ENCODE data around the gene HIBCH.

Gene HIBCH

GRCh38 chr2:190182071-190182524 is 137.5 kb downstream of the HIBCH start:
- H3K79me2 ChIP-seq (ENCODE audit: insufficient read depth, low read depth): no peaks in the 10 kb centered on the region
- H3K4me1 ChIP-seq (ENCODE audit: low read depth, poor library complexity, severe bottlenecking): no peaks in the 10 kb centered on the region
- H3K4me2 ChIP-seq: no peak overlapping the region
- H2AFZ ChIP-seq (ENCODE audit: low read depth): no peak overlapping the region
- H3K27me3 ChIP-seq (ENCODE audit: insufficient read depth, low read depth): no peaks in the 10 kb centered on the region
- no peak for TF ChIP-seq CTCF (conservative IDR thresholded peaks at IDR 0.05; ENCODE audit: low read depth, low read length)
- H3K36me3 ChIP-seq (ENCODE audit: insufficient read depth): no peaks in the 10 kb centered on the region
- no peaks in the 10 kb centered on the region for H4K20me1 ChIP-seq (ENCODE audit: insufficient read depth)
- H3K4me3 ChIP-seq (IDR thresholded peaks at IDR 0.05; ENCODE audit: insufficient read depth, low read depth, low read length): no peak overlapping the region
- no peak overlapping the region for H3K27ac ChIP-seq
- no peak overlapping the region for H3K9ac ChIP-seq

GRCh38 chr2:190181123-190181669 is 138.4 kb downstream of the HIBCH start:
- peak overlapping the region; percentile 61; the same call in 1 of the 2 replicates for H2AFZ ChIP-seq (ENCODE audit: low read depth)

GRCh38 chr2:190180313-190181122 is 139.1 kb downstream of the HIBCH start:
- peak; percentile 42 for TF ChIP-seq CTCF (conservative IDR thresholded peaks at IDR 0.05; ENCODE audit: low read depth, low read length)
- peak overlapping the region; percentile 40; the same call in 1 of the 2 replicates for H3K9ac ChIP-seq

More at GRCh38 chr2:190181123-190181669, 138.4 kb downstream of the HIBCH start:
- Histone ChIP-seq H3K36me3 (ENCODE audit: insufficient read depth) (no peaks in the 10 kb centered on the region), H3K27me3 (ENCODE audit: insufficient read depth, low read depth) (no peaks in the 10 kb centered on the region), H3K9ac (peak overlapping the region; percentile 40; the same call in 1 of the 2 replicates), H3K27ac (no peak overlapping the region), H3K79me2 (ENCODE audit: insufficient read depth, low read depth) (no peaks in the 10 kb centered on the region), H3K4me2 (0 out of 2 replicates have a peak overlapping the region, but pooled peaks have one; percentile 19), H3K4me1 (ENCODE audit: low read depth, poor library complexity, severe bottlenecking) (no peaks in the 10 kb centered on the region), H3K4me3 (IDR thresholded peaks at IDR 0.05; ENCODE audit: insufficient read depth, low read depth, low read length) (peak overlapping the region; percentile 72), H4K20me1 (ENCODE audit: insufficient read depth) (no peaks in the 10 kb centered on the region)
- no peak for TF ChIP-seq CTCF (conservative IDR thresholded peaks at IDR 0.05; ENCODE audit: low read depth, low read length)

GRCh38 chr2:190179754-190180312 is 139.8 kb downstream of the HIBCH start:
- no peaks in the 10 kb centered on the region for H3K27me3 ChIP-seq (ENCODE audit: insufficient read depth, low read depth)

More at GRCh38 chr2:190180313-190181122, 139.1 kb downstream of the HIBCH start:
- no peaks in the 10 kb centered on the region for H3K79me2 ChIP-seq (ENCODE audit: insufficient read depth, low read depth)
- H4K20me1 ChIP-seq (ENCODE audit: insufficient read depth): no peaks in the 10 kb centered on the region
- no peaks in the 10 kb centered on the region for H3K36me3 ChIP-seq (ENCODE audit: insufficient read depth)
- H3K27me3 ChIP-seq (ENCODE audit: insufficient read depth, low read depth): no peaks in the 10 kb centered on the region
- no peak overlapping the region for H3K27ac ChIP-seq
- H3K4me3 ChIP-seq (IDR thresholded peaks at IDR 0.05; ENCODE audit: insufficient read depth, low read depth, low read length): peak overlapping the region; percentile 72
- peak overlapping the region; percentile 61 for H2AFZ ChIP-seq (ENCODE audit: low read depth)
- peak overlapping the region; percentile 19; the same call in 1 of the 2 replicates for H3K4me2 ChIP-seq
- H3K4me1 ChIP-seq (ENCODE audit: low read depth, poor library complexity, severe bottlenecking): no peaks in the 10 kb centered on the region

More at GRCh38 chr2:190179754-190180312, 139.8 kb downstream of the HIBCH start:
- H4K20me1 ChIP-seq (ENCODE audit: insufficient read depth): no peaks in the 10 kb centered on the region
- TF ChIP-seq CTCF (conservative IDR thresholded peaks at IDR 0.05; ENCODE audit: low read depth, low read length): no peak; the same call in 1 of the 2 replicates
- H3K27ac ChIP-seq: no peak overlapping the region
- no peaks in the 10 kb centered on the region for H3K36me3 ChIP-seq (ENCODE audit: insufficient read depth)
- no peak overlapping the region; the same call in 1 of the 2 replicates for H3K9ac ChIP-seq
- peak overlapping the region; percentile 17; the same call in 1 of the 2 replicates for H3K4me2 ChIP-seq
- no peaks in the 10 kb centered on the region for H3K79me2 ChIP-seq (ENCODE audit: insufficient read depth, low read depth)
- H3K4me1 ChIP-seq (ENCODE audit: low read depth, poor library complexity, severe bottlenecking): no peaks in the 10 kb centered on the region
- H2AFZ ChIP-seq (ENCODE audit: low read depth): peak overlapping the region; percentile 61
- peak overlapping the region; percentile 72 for H3K4me3 ChIP-seq (IDR thresholded peaks at IDR 0.05; ENCODE audit: insufficient read depth, low read depth, low read length)
